CD4-positive, alpha-beta T cell treated with Interferon gamma for 1 hour (primary cell): ENCODE data around the gene SPAG16.

Source experiments
- DNase-seq: peaks from one replicate; pipeline ENCODE4 v3.0.0-alpha.2; 2020

The SPAG16 gene

DNA sequence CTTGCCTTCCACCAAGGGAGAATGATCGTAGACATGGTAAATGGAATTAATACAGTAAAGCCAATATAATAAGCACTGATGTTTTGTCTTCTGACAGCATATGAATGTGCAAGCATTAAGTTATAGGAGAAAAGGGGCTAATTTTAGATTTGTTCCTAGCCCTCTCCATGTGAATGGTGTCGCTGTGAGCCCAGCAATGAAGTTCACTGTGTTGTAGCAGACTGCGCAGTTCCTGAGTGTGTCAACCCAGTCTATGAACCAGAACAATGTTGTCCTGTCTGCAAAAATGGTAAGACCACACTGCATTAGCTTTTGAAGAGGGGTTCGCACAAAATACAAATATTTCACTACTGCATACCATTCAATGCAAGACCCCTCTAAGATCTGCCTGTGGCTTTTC is 1152.2 kb downstream of the SPAG16 start:
- DNase-seq: no peak

DNA sequence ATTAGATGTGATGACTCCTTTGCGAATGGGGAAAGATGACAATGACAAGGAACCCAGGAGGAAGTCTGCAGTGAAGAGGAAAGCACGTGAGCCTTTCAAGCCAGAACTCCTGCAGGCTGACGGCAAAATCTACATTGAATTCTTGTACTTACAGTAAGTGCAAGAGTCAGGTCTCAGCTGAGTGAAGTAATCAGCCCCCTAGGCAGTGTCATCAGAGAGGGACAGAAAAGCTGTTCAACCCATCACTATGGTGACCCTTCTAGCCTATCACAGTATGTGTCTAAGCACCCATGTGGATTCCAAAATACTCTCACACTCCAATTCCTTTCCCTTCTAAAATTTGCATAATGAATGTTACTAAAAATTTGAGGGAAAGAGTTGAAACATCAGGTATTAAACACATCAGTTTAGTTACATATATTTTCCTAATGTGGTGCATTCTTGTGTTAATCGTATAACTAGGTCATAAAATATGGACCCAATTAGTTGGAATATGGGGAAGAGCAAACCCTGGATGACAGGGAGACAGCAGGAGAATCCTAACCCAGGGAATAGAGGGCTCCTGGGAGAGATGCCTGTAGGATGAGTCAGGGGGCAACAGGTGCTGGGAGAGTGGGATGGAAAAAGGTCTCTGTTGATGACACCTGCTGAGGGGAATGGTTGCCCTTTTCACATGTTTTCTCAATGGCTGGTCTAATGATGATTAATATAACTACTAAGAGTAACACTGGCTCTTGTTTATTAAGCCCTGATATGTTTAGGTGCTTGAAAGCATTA is 1166.0 kb downstream of the SPAG16 start:
- no peak for DNase-seq

GRCh38 chr2:214451516-214452275 is 1167.4 kb downstream of the SPAG16 start:
- no peak for DNase-seq
